Liver (tissue), 9 donors: ENCODE data around the gene GAGE10. TPM values are rescaled to one million over a fixed set of nuclear protein-coding genes. Genes with fewer than 3 reads are reported as not detected.

ENCODE experiments used
- DNase-seq: peaks from one replicate; pipeline ENCODE4 v3.0.0-alpha.2; 2017; ENCODE audit warnings: low spot score
- H3K27ac ChIP-seq, 2 donors: one replicate each; pipeline ENCODE4 v1.7.0; 2013; ENCODE audit warnings: inconsistent platforms in 2 of 2, low read length in 2 of 2, control low read depth in 1 of 2, low read depth in 1 of 2, mild to moderate bottlenecking in 1 of 2
- H3K27me3 ChIP-seq, 4 donors: one replicate each; pipeline versions ENCODE4 v1.6.1 to v1.7.0; 2013; ENCODE audit warnings: low read length in 3 of 4, inconsistent platforms in 1 of 4, mild to moderate bottlenecking in 1 of 4, moderate library complexity in 1 of 4; ENCODE audit not compliant: control insufficient read depth in 4 of 4, insufficient read depth in 4 of 4
- H3K36me3 ChIP-seq, 4 donors: one replicate each; pipeline versions ENCODE4 v1.6.1 to v1.7.0; 2013; ENCODE audit warnings: low read length in 3 of 4, mild to moderate bottlenecking in 3 of 4, low read depth in 1 of 4, moderate library complexity in 1 of 4; ENCODE audit not compliant: control insufficient read depth in 4 of 4, insufficient read depth in 3 of 4
- H3K4me1 ChIP-seq, 4 donors: one replicate each; pipeline versions ENCODE4 v1.6.1 to v1.7.0; 2013; ENCODE audit warnings: low read length in 3 of 4, mild to moderate bottlenecking in 3 of 4, moderate library complexity in 1 of 4; ENCODE audit not compliant: control insufficient read depth in 4 of 4, insufficient read depth in 4 of 4
- H3K4me3 ChIP-seq, 3 donors: one replicate each; pipeline versions ENCODE4 v1.6.1 to v1.7.0; 2013; ENCODE audit warnings: low read length in 3 of 3, control low read depth in 1 of 3, low read depth in 1 of 3, mild to moderate bottlenecking in 1 of 3
- H3K9ac ChIP-seq, 2 donors: one replicate each; pipeline ENCODE4 v1.7.0; 2013; ENCODE audit warnings: low read length in 2 of 2, mild to moderate bottlenecking in 2 of 2, moderate library complexity in 2 of 2, control low read depth in 1 of 2, low read depth in 1 of 2
- H3K9me3 ChIP-seq, 4 donors: one replicate each; pipeline versions ENCODE4 v1.6.1 to v1.7.0; 2013; ENCODE audit warnings: low read length in 3 of 4; ENCODE audit not compliant: control insufficient read depth in 4 of 4
- ATF3 ChIP-seq: IDR thresholded peaks from 2 replicates; pipeline ENCODE4 v1.6.1; 2016; ENCODE audit warnings: antibody characterized with exemption
- CTCF ChIP-seq: fragments of 150-350 bp; IDR thresholded peaks from 2 replicates; pipeline ENCODE4 v1.5.1; 2017; ENCODE audit warnings: improper control_type of control experiment, low read depth, low read length; ENCODE audit not compliant: missing input control
- EGR1 ChIP-seq, 2 donors: IDR thresholded peaks; 2 replicates each; pipeline ENCODE4 v1.6.1; 2016 to 2018; ENCODE audit warnings: antibody characterized with exemption in 2 of 2, low read depth in 2 of 2
- FOXA1 ChIP-seq: IDR thresholded peaks from 2 replicates; pipeline ENCODE4 v1.6.1; 2016; ENCODE audit warnings: antibody characterized with exemption
- FOXA2 ChIP-seq: IDR thresholded peaks from 2 replicates; pipeline ENCODE4 v1.6.1; 2016; ENCODE audit warnings: antibody characterized with exemption
- GABPA ChIP-seq, 2 donors: IDR thresholded peaks in 1 of 2; conservative IDR thresholded peaks in 1 of 2; 2 replicates each; pipeline ENCODE4 v1.6.1; 2016; ENCODE audit warnings: antibody characterized with exemption in 2 of 2, mild to moderate bottlenecking in 1 of 2, moderate library complexity in 1 of 2
- HNF4A ChIP-seq, 2 donors: conservative IDR thresholded peaks; 2 replicates each; pipeline ENCODE4 v1.6.1; 2016; ENCODE audit warnings: antibody characterized with exemption in 2 of 2, mild to moderate bottlenecking in 2 of 2
- MAX ChIP-seq: IDR thresholded peaks from 2 replicates; pipeline ENCODE4 v1.6.1; 2016; ENCODE audit warnings: antibody characterized with exemption
- NR2F2 ChIP-seq: IDR thresholded peaks from 2 replicates; pipeline ENCODE4 v1.6.1; 2016; ENCODE audit warnings: antibody characterized with exemption
- RAD21 ChIP-seq, 2 donors: IDR thresholded peaks; 2 replicates each; pipeline ENCODE4 v1.6.1; 2016; ENCODE audit warnings: antibody characterized with exemption in 2 of 2, mild to moderate bottlenecking in 2 of 2
- REST ChIP-seq: IDR thresholded peaks from 2 replicates; pipeline ENCODE4 v1.6.1; 2016; ENCODE audit warnings: antibody characterized with exemption, mild to moderate bottlenecking
- RXRA ChIP-seq, 2 donors: IDR thresholded peaks; 2 replicates each; pipeline ENCODE4 v1.6.1; 2017 to 2018; ENCODE audit warnings: antibody characterized with exemption in 2 of 2, mild to moderate bottlenecking in 1 of 2
- SP1 ChIP-seq: IDR thresholded peaks from 2 replicates; pipeline ENCODE4 v1.6.1; 2018; ENCODE audit warnings: antibody characterized with exemption, mild to moderate bottlenecking
- TAF1 ChIP-seq: conservative IDR thresholded peaks from 2 replicates; pipeline ENCODE4 v1.6.1; 2016; ENCODE audit warnings: antibody characterized with exemption, mild to moderate bottlenecking
- YY1 ChIP-seq: IDR thresholded peaks from 2 replicates; pipeline ENCODE4 v1.6.1; 2016; ENCODE audit warnings: antibody characterized with exemption, mild to moderate bottlenecking
- ZBTB33 ChIP-seq: IDR thresholded peaks from 2 replicates; pipeline ENCODE4 v1.6.1; 2016; ENCODE audit warnings: antibody characterized with exemption
- WGBS: extraction: QIAGEN DNeasy Blood & Tissue Kit; methylation state at CpG from one replicate; pipeline ENCODE4 v1.1.7; 2013; 5-methylcytosine and 5-hydroxymethylcytosine counted together
- polyA plus RNA-seq, 2 donors: library from polyadenylated mRNA; stranded (reverse) in 1 of 2; unstranded in 1 of 2; fragments of 200-250 nt in 1 of 2; fragments of >200 nt in 1 of 2; fragmentation: Nextera tagmentation in 1 of 2; extraction: Ambion mirVana in 1 of 2; gene quantifications; one replicate each; pipeline versions ENCODE4 v1.2.1 to v1.2.3, GENCODE V29; 2013 to 2015
- total RNA-seq, 2 donors: library from RNA; depleted of rRNA; stranded (reverse); fragments of >200 nt; gene quantifications; one replicate each; pipeline ENCODE4 v1.2.3, GENCODE V29; 2014
- donor health status: healthy.
- donor health status: healthy.
- donor health status: healthy.
- donor health status: healthy.
- donor health status: healthy.

GAGE10 gene
- total and polyA plus RNA-seq, 4 donors: not detected

- H3K9me3 ChIP-seq: no peaks in the 10 kb centered on the region
- no peak for DNase-seq
- no peaks in the 10 kb centered on the region for H3K27me3 ChIP-seq
- H3K9ac ChIP-seq: no peak overlapping the region
- WGBS: 81% methylated on average over 1 of the region's 1 CpG
- H3K4me1 ChIP-seq: peaks cover 4 to 19% (median 12%) of the 10 kb centered on the region in 4 donors
- TF ChIP-seq REST (no peak), YY1 (no peak), SP1 (no peak), ATF3 (no peak), NR2F2 (no peak), FOXA1 (no peak), TAF1 (no peak), RAD21 (IDR thresholded peaks at IDR 0.05) (no peak), HNF4A (conservative IDR thresholded peaks at IDR 0.05) (no peak), GABPA (IDR thresholded peaks at IDR 0.05 in 1 of 2, conservative IDR thresholded peaks at IDR 0.05 in 1 of 2) (no peak), MAX (no peak), RXRA (IDR thresholded peaks at IDR 0.05) (no peak), EGR1 (IDR thresholded peaks at IDR 0.05; ENCODE audit: low read depth in 2 of 2) (no peak), FOXA2 (no peak), CTCF (no peak), ZBTB33 (no peak)
- H3K4me3 ChIP-seq: no peak overlapping the region
- H3K36me3 ChIP-seq: no peaks in the 10 kb centered on the region
- H3K27ac ChIP-seq: no peak overlapping the region
Observed at GRCh38 chrX:49276207-49276606, 27.2 kb upstream of the GAGE10 start.
